Muscle of leg (tissue), 11 donors: ENCODE data around the gene MESD. TPM values are rescaled to one million over a fixed set of nuclear protein-coding genes. Genes with fewer than 3 reads are reported as not detected.
"Not testable (repeated sequence)": the region's sequence is repeated elsewhere in the genome, so short reads cannot be mapped to it uniquely, and the experiment has no call there.

ENCODE experiments used
- DNase-seq: peaks from one replicate; pipeline ENCODE4 v3.0.0; 2013
- H3K27ac ChIP-seq: one replicate; pipeline ENCODE4 v1.5.1; 2013; ENCODE audit warnings: mild to moderate bottlenecking, low read length, control low read depth
- H3K27me3 ChIP-seq: one replicate; pipeline ENCODE4 v1.6.1; 2013; ENCODE audit warnings: low read length; ENCODE audit not compliant: control insufficient read depth, insufficient read depth
- H3K36me3 ChIP-seq: one replicate; pipeline ENCODE4 v1.6.1; 2013; ENCODE audit warnings: low read length; ENCODE audit not compliant: control insufficient read depth, insufficient read depth
- H3K4me1 ChIP-seq: one replicate; pipeline ENCODE4 v1.6.1; 2013; ENCODE audit warnings: low read length; ENCODE audit not compliant: control insufficient read depth, insufficient read depth
- H3K4me3 ChIP-seq: one replicate; pipeline ENCODE4 v1.5.1; 2013; ENCODE audit warnings: low read length, control low read depth
- H3K9me3 ChIP-seq: replicated peaks from 2 replicates; pipeline ENCODE4 v1.6.1; 2013; ENCODE audit warnings: low read depth, low read length; ENCODE audit not compliant: control insufficient read depth
- WGBS: methylation state at CpG from one replicate; pipeline ENCODE4 v1.1.5; 2013; ENCODE audit warnings: missing lambda C conversion rate; ENCODE audit not compliant: insufficient coverage; 5-methylcytosine and 5-hydroxymethylcytosine counted together
- polyA plus RNA-seq, 8 donors: library from polyadenylated mRNA; unstranded; fragments of 120-200 nt; gene quantifications; one replicate each; pipeline versions ENCODE4 v1.2.1 to v1.2.3, GENCODE V29; 2013; ENCODE audit warnings: inconsistent platforms in 1 of 8, low replicate concordance in 1 of 8; ENCODE audit not compliant: insufficient read length in 8 of 8, insufficient read depth in 1 of 8
- total RNA-seq: library from RNA; stranded (reverse); fragments of 120-200 nt; gene quantifications from one replicate; pipeline ENCODE4 v1.2.4, GENCODE V29; 2013

MESD gene
- total and polyA plus RNA-seq, 9 donors = 18.0 to 26.7 (median 22.3) TPM

DNA sequence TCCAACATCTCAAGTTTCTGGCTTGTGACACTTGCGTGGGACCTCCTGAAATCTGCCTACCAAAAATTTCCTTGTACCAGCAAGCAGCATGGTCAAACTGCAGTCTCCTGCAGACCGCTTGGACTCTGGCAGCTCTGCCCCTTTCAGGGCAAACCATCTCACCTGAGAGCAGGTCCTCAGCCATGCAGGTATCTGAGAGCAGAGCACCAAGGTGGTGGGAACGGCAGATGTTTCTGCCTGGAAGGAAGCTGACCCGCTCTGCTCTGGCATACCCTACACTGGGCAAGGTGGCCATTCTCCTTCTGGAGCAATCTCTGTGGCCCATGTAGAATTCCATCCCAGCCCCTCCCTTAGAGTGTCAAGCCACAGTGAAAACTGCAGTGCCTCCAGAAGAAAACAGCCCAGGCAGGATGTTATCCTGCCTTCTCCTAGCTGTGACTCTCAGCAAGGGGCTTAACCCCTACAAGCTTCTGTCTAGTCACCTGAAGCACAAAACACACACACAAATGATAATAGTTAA is 21.6 kb downstream of the MESD start:
- H3K27me3 ChIP-seq = no peaks in the 10 kb centered on the region
- 82% methylated on average over 3 of the region's 4 CpGs for WGBS

GRCh38 chr15:80967451-80967850 is 22.2 kb downstream of the MESD start:
- 45% methylated on average over 2 of the region's 3 CpGs for WGBS
- peaks cover 14% of the 10 kb centered on the region for H3K36me3 ChIP-seq
- H3K27me3 ChIP-seq = no peaks in the 10 kb centered on the region
- no peak overlapping the region for H3K4me3 ChIP-seq
- no peaks in the 10 kb centered on the region for H3K9me3 ChIP-seq
- DNase-seq = peak; percentile 74
- H3K27ac ChIP-seq = no peak overlapping the region
- peaks cover 17% of the 10 kb centered on the region for H3K4me1 ChIP-seq

More for the DNA sequence above, 21.6 kb downstream of the MESD start:
- H3K27ac ChIP-seq = no peak overlapping the region
- no peak for DNase-seq
- no peaks in the 10 kb centered on the region for H3K9me3 ChIP-seq
- H3K4me1 ChIP-seq = peaks cover 17% of the 10 kb centered on the region
- H3K36me3 ChIP-seq = peaks cover 14% of the 10 kb centered on the region
- no peak overlapping the region for H3K4me3 ChIP-seq

- 89% methylated on average over 6 of the region's 8 CpGs for WGBS
- no peak overlapping the region for H3K27ac ChIP-seq
Observed at GRCh38 chr15:80966431-80967197, 23.0 kb downstream of the MESD start.

GRCh38 chr15:80965454-80965853 is 24.2 kb downstream of the MESD start:
- H3K4me1 ChIP-seq = peaks cover 17% of the 10 kb centered on the region
- not testable (repeated sequence) for H3K27me3 ChIP-seq, H3K27ac ChIP-seq, H3K36me3 ChIP-seq, H3K4me3 ChIP-seq, H3K9me3 ChIP-seq, DNase-seq

More at GRCh38 chr15:80966431-80967197, 23.0 kb downstream of the MESD start:
- H3K4me1 ChIP-seq = peaks cover 17% of the 10 kb centered on the region
- H3K27me3 ChIP-seq = no peaks in the 10 kb centered on the region
- no peak overlapping the region for H3K4me3 ChIP-seq
- peaks cover 12% of the 10 kb centered on the region for H3K36me3 ChIP-seq
- no peak for DNase-seq
- no peaks in the 10 kb centered on the region for H3K9me3 ChIP-seq

- H3K4me3 ChIP-seq = no peak overlapping the region
- WGBS = 96% methylated on average over 8 of the region's 9 CpGs
- no peaks in the 10 kb centered on the region for H3K27me3 ChIP-seq
Observed at GRCh38 chr15:80958818-80959495, 30.7 kb downstream of the MESD start.

DNA sequence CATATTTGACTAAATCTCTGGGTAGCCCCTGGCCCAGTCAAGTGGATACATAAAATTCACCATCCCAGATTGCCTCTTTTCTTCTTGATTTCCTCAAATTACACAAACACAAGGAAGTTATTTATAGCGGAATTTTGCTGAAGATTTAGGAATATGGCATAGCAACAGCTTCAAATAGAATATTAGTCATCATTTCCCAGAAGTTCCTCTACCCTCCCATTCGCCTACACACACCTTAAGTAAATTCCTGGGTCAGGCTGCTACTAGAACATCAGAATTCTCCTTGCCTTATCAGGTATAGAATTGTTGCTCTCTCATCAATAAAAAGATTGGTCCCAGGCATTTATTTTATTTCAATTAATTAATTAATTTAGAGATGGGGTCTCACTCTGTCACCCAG is 31.6 kb downstream of the MESD start:
- DNase-seq = no peak
- no peaks in the 10 kb centered on the region for H3K4me1 ChIP-seq
- peaks cover 13% of the 10 kb centered on the region for H3K36me3 ChIP-seq
- no CpG with 5 or more reads among the region's 2 CpGs for WGBS
- H3K4me3 ChIP-seq = no peak overlapping the region
- no peaks in the 10 kb centered on the region for H3K27me3 ChIP-seq
- H3K27ac ChIP-seq = no peak overlapping the region
- H3K9me3 ChIP-seq = no peaks in the 10 kb centered on the region

More at GRCh38 chr15:80958818-80959495, 30.7 kb downstream of the MESD start:
- no peak overlapping the region for H3K27ac ChIP-seq
- DNase-seq = no peak
- H3K4me1 ChIP-seq = no peaks in the 10 kb centered on the region
- H3K9me3 ChIP-seq = no peaks in the 10 kb centered on the region
- H3K36me3 ChIP-seq = peaks cover 10% of the 10 kb centered on the region

GRCh38 chr15:80957556-80957955 is 32.1 kb downstream of the MESD start:
- Histone ChIP-seq H3K4me1 (no peaks in the 10 kb centered on the region), H3K27me3 (no peaks in the 10 kb centered on the region), H3K9me3 (no peaks in the 10 kb centered on the region), H3K27ac (no peak overlapping the region), H3K4me3 (no peak overlapping the region), H3K36me3 (peaks cover 17% of the 10 kb centered on the region)
- no peak for DNase-seq
- 40% methylated on average over 2 of the region's 2 CpGs for WGBS

DNA sequence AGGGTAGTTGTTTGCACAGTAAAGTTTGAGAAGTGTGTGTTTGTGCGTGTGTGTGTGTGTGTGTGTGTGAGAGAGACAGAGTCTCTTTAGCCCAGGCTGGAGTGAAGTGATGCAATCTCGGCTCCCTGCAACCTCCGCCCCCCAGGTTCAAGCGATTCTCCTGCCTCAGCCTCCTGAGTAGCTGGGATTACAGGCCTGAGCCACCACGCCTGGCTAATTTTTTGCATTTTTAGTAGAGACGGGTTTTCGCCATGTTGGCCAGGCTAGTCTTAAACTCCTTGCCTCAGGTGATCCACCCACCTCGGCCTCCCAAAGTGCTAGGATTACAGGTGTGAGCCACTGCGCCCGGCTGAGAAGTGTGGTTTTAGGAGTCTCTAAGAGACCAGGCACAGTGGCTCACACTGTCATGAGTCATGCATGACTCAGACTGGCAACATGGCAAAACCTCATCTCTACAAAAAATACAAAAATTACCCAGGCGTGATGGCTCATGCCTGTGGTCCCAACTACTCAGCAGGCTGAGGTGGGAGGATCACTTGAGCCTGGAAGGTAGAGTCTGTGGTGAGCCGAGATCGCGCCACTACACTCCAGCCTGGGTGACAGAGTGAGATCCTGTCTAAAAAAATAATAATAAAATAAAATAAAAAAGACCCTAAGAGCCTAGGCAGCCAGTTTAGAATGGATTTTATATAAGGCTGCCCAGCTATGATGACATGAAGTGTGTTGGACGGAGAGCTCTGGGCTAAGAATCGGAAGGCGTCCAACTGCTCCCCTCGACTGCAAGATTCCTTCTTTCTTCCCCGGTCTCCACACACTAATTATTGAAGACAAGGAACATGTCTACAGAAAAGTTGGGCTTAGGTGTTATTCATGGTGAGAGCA is 33.8 kb downstream of the MESD start:
- WGBS = 91% methylated on average over 7 of the region's 19 CpGs
- DNase-seq, H3K9me3 ChIP-seq, H3K4me1 ChIP-seq, H3K27ac ChIP-seq, H3K27me3 ChIP-seq, H3K4me3 ChIP-seq: not testable (repeated sequence)
- H3K36me3 ChIP-seq = peaks cover 25% of the 10 kb centered on the region

DNA sequence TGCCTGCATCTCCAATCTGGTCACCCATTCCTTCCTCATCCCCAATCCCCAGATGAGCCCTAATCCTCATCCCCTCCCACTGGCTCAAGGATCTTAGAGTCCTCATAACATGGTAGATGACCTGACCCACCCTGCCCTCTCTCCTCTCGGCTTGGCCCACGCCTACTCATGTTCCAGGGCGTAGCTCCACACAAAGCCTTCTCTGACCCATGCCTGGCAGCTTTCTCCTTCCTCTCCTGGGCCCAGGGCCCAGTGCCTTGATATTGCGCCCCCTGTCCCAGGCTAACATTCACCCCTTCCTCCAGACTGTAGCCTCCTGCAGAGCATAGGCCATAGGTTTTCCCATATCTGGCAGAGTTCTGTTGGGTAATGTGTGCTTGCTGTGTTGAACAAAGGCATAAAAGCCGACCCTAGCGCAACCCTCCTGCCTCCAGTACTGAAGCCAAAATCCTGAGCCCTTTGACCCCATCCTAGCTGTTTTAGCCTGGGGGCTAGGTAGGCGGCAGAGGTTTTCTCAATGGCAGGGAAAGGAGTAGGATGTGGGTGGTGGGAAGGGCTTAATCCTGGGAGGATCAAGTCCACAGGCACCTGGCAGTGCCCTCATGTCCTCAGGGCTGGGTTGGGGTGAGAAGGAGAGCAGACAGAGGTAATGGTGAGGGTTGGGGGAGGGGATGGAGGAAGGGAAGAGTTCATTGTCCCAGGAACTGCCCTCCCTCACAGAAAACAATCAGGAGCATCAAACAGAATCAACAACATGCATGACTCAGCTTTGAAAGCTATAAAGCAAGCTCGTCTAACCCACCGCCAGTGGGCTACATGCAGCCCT is 35.5 kb downstream of the MESD start:
- no peak overlapping the region for H3K4me3 ChIP-seq

More for the DNA sequence above, 35.5 kb downstream of the MESD start:
- Histone ChIP-seq H3K4me1 (peaks cover under 1% of the 10 kb centered on the region), H3K27me3 (no peaks in the 10 kb centered on the region), H3K9me3 (no peaks in the 10 kb centered on the region), H3K27ac (no peak overlapping the region), H3K36me3 (peaks cover 36% of the 10 kb centered on the region)
- 85% methylated on average over 4 of the region's 9 CpGs for WGBS
- no peak for DNase-seq
